ENCODE results near the gene USP24. TPM values are rescaled to one million over a fixed set of nuclear protein-coding genes. Genes with fewer than 3 reads are reported as not detected.

USP24 gene
- polyA plus RNA-seq, 1 donor (not counting 4 experiments of a cell fraction or from before 2014, with no cell fraction given) = 22.5 TPM

DNA sequence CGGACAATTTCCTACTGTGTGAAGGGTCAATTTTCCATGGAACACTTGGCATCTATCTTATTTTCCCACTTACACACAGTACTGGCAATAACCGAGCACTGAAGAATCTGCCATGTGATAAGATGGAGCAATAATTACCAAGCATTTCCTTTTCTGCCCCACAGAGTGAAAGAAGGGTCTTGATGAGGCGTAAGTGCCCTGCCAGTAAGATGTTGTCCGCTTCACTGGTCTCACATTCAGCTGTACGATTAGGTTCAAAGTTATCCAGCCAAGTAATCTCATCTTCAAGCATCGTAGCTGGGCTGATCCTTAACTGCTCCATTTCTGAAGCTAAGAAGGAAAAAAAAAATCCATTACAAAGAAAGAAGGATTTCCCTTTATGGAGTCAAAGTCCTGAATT lies 108.1 kb downstream of the USP24 start:
- H3K9me3 ChIP-seq (ENCODE audit: control insufficient read depth, low read depth, low read length) = no peaks in the 10 kb centered on the region
- dilution Hi-C loops (cut with MboI; ENCODE audit: extremely low pct_ligation_motif_present, low sequenced_read_pairs) = no loop called here
- H4K20me1 ChIP-seq (ENCODE audit: control insufficient read depth, extremely low read depth, insufficient read depth, low read length) = no peaks in the 10 kb centered on the region
- TF ChIP-seq, protein P1, sequence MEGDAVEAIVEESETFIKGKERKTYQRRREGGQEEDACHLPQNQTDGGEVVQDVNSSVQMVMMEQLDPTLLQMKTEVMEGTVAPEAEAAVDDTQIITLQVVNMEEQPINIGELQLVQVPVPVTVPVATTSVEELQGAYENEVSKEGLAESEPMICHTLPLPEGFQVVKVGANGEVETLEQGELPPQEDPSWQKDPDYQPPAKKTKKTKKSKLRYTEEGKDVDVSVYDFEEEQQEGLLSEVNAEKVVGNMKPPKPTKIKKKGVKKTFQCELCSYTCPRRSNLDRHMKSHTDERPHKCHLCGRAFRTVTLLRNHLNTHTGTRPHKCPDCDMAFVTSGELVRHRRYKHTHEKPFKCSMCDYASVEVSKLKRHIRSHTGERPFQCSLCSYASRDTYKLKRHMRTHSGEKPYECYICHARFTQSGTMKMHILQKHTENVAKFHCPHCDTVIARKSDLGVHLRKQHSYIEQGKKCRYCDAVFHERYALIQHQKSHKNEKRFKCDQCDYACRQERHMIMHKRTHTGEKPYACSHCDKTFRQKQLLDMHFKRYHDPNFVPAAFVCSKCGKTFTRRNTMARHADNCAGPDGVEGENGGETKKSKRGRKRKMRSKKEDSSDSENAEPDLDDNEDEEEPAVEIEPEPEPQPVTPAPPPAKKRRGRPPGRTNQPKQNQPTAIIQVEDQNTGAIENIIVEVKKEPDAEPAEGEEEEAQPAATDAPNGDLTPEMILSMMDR (optimal IDR thresholded peaks at IDR 0.05 in 1 of 3, IDR thresholded peaks at IDR 0.05 in 1 of 3, conservative IDR thresholded peaks at IDR 0.05 in 1 of 3; ENCODE audit: extremely low read depth in 1 of 3, insufficient read depth in 2 of 3, low read length in 3 of 3) = no peak
- no peak for TF ChIP-seq EZH2 (IDR thresholded peaks at IDR 0.05; ENCODE audit: low read length)
- no peak for FAIRE-seq
- H2AFZ ChIP-seq (ENCODE audit: control insufficient read depth, low read length) = no peak overlapping the region
- no peak overlapping the region for H3K9ac ChIP-seq (ENCODE audit: control insufficient read depth, extremely low read depth, insufficient read depth, low read length)
- no peak overlapping the region for H3K27ac ChIP-seq (ENCODE audit: control insufficient read depth, insufficient read depth, low read length)
- no peak overlapping the region for H3K4me2 ChIP-seq (ENCODE audit: control insufficient read depth, extremely low read depth, insufficient read depth, low read depth, low read length)
- H3K4me1 ChIP-seq (ENCODE audit: control insufficient read depth, extremely low read depth, insufficient read depth, low read length) = no peaks in the 10 kb centered on the region
- no peak for DNase-seq (ENCODE audit: low read depth, low spot score)
- peaks cover 13 to 20% of the 10 kb centered on the region in 2 experiments for H3K36me3 ChIP-seq (ENCODE audit: control insufficient read depth in 2 of 2, extremely low read depth in 1 of 2, insufficient read depth in 2 of 2, low read length in 2 of 2)
- no peak overlapping the region for H3K4me3 ChIP-seq (ENCODE audit: control insufficient read depth in 2 of 3, extremely low read depth in 1 of 3, insufficient read depth in 2 of 3, low read depth in 1 of 3, low read length in 3 of 3)
- no peaks in the 10 kb centered on the region for H3K79me2 ChIP-seq (ENCODE audit: control insufficient read depth, insufficient read depth, low read length)
- no peaks in the 10 kb centered on the region for H3K9me1 ChIP-seq (ENCODE audit: control insufficient read depth, extremely low read depth, insufficient read depth, low read length)
- H3K27me3 ChIP-seq (ENCODE audit: control insufficient read depth, extremely low read depth, insufficient read depth, low read length) = no peaks in the 10 kb centered on the region

DNA sequence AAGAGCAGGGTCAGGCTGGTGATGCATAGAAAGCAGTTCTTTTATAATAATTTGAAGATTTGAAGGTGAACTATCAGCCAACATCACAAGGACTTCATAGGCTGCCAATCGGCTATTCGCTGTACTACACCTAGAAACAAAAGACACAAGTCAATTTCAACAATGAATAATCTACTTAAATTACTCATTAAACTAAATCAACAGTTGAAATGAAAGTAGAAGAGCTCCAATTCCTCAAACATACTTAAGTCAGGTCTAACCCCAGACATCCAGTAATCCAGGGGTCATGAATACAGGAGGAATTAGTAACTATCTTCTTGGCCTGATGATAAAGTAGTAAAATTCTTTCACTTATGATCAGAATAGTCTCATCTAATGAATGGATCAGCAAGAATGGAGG lies 111.3 kb downstream of the USP24 start:
- dilution Hi-C loops (cut with MboI; ENCODE audit: extremely low pct_ligation_motif_present, low sequenced_read_pairs) = no loop called here

More for the DNA sequence above, 111.3 kb downstream of the USP24 start:
- Histone ChIP-seq H3K4me1 (ENCODE audit: control insufficient read depth, extremely low read depth, insufficient read depth, low read length) (no peaks in the 10 kb centered on the region), H3K9me3 (ENCODE audit: control insufficient read depth, low read depth, low read length) (no peaks in the 10 kb centered on the region), H3K36me3 (ENCODE audit: control insufficient read depth in 2 of 2, extremely low read depth in 1 of 2, insufficient read depth in 2 of 2, low read length in 2 of 2) (peaks cover 17 to 18% of the 10 kb centered on the region in 2 experiments), H3K9ac (ENCODE audit: control insufficient read depth, extremely low read depth, insufficient read depth, low read length) (no peak overlapping the region), H3K9me1 (ENCODE audit: control insufficient read depth, extremely low read depth, insufficient read depth, low read length) (no peaks in the 10 kb centered on the region), H3K27me3 (ENCODE audit: control insufficient read depth, extremely low read depth, insufficient read depth, low read length) (no peaks in the 10 kb centered on the region), H3K79me2 (ENCODE audit: control insufficient read depth, insufficient read depth, low read length) (no peaks in the 10 kb centered on the region), H3K27ac (ENCODE audit: control insufficient read depth, insufficient read depth, low read length) (no peak overlapping the region), H2AFZ (ENCODE audit: control insufficient read depth, low read length) (no peak overlapping the region), H4K20me1 (ENCODE audit: control insufficient read depth, extremely low read depth, insufficient read depth, low read length) (no peaks in the 10 kb centered on the region), H3K4me2 (ENCODE audit: control insufficient read depth, extremely low read depth, insufficient read depth, low read depth, low read length) (no peak overlapping the region), H3K4me3 (ENCODE audit: control insufficient read depth in 2 of 3, extremely low read depth in 1 of 3, insufficient read depth in 2 of 3, low read depth in 1 of 3, low read length in 3 of 3) (no peak overlapping the region)
- no peak for FAIRE-seq
- DNase-seq (ENCODE audit: low read depth, low spot score) = no peak
- TF ChIP-seq, protein P1 (optimal IDR thresholded peaks at IDR 0.05 in 1 of 3, IDR thresholded peaks at IDR 0.05 in 1 of 3, conservative IDR thresholded peaks at IDR 0.05 in 1 of 3; ENCODE audit: extremely low read depth in 1 of 3, insufficient read depth in 2 of 3, low read length in 3 of 3) = no peak
- TF ChIP-seq EZH2 (IDR thresholded peaks at IDR 0.05; ENCODE audit: low read length) = no peak

Measured in keratinocyte (primary cell).